ENCODE results near the gene DIP2C. TPM values are rescaled to one million over a fixed set of nuclear protein-coding genes. Genes with fewer than 3 reads are reported as not detected.
"Not testable (repeated sequence)": the region's sequence is repeated elsewhere in the genome, so short reads cannot be mapped to it uniquely, and the experiment has no call there.

Gene DIP2C
- total RNA-seq, 4 donors from 2014 or later = 2.4 to 14.9 (median 6.1) TPM

GRCh38 chr10:650886-651615 lies 38.4 kb downstream of the DIP2C start:
- TF ChIP-seq CTCF (IDR thresholded peaks at IDR 0.05) (no peak), POLR2A (IDR thresholded peaks at IDR 0.05) (no peak)
- intact Hi-C loops (cut with DNase I) = no loop called here

GRCh38 chr10:650441-650851 lies 39.0 kb downstream of the DIP2C start:
- DNase-seq = no peak
- Histone ChIP-seq H3K4me1 (peaks cover 4 to 32% (median 5%) of the 10 kb centered on the region in 3 donors), H3K4me3 (peak overlapping the region in 3 of 4 donors; percentile 28 to 57 (median 29)), H3K27me3 (no peaks in the 10 kb centered on the region), H3K36me3 (no peaks in the 10 kb centered on the region), H3K27ac (peak overlapping the region; percentile 51 to 86 (median 82)), H3K9me3 (no peaks in the 10 kb centered on the region)
- intact Hi-C loops (cut with DNase I) = no loop called here
- TF ChIP-seq CTCF (IDR thresholded peaks at IDR 0.05) (no peak), POLR2A (IDR thresholded peaks at IDR 0.05) (no peak)
- WGBS, 2 donors = 69 to 90% methylated on average over 4 to 8 of the region's 10 CpGs

More at GRCh38 chr10:650886-651615, 38.4 kb downstream of the DIP2C start:
- Histone ChIP-seq H3K27me3 (no peaks in the 10 kb centered on the region), H3K9me3 (no peaks in the 10 kb centered on the region), H3K27ac (peak overlapping the region; percentile 51 to 86 (median 82)), H3K4me1 (peaks cover 4 to 32% (median 5%) of the 10 kb centered on the region in 3 donors), H3K36me3 (no peaks in the 10 kb centered on the region), H3K4me3 (peak overlapping the region in 3 of 4 donors; percentile 28 to 57 (median 29))
- 66 to 75% methylated on average over 9 to 20 of the region's 20 CpGs for WGBS, 2 donors
- DNase-seq = no peak

- TF ChIP-seq CTCF (IDR thresholded peaks at IDR 0.05) (no peak), POLR2A (IDR thresholded peaks at IDR 0.05) (no peak)
- H3K9me3 ChIP-seq = peaks cover 0 to 4% (median 0%) of the 10 kb centered on the region in 3 donors
- no peaks in the 10 kb centered on the region for H3K27me3 ChIP-seq
- WGBS, 2 donors = 62 to 71% methylated on average over 10 to 14 of the region's 24 CpGs
- H3K4me1 ChIP-seq = peaks cover 4 to 32% (median 5%) of the 10 kb centered on the region in 3 donors
- peak overlapping the region in 3 of 4 donors; percentile 28 to 57 (median 29) for H3K4me3 ChIP-seq
- H3K27ac ChIP-seq = peak overlapping the region; percentile 51 to 86 (median 82)
- DNase-seq = no peak
- H3K36me3 ChIP-seq = no peaks in the 10 kb centered on the region
- intact Hi-C loops (cut with DNase I) = no loop called here
Measured at GRCh38 chr10:649798-650440, 39.5 kb downstream of the DIP2C start.

GRCh38 chr10:649445-649797 lies 40.0 kb downstream of the DIP2C start:
- H3K4me3 ChIP-seq = peak overlapping the region in 1 of 4 donors; percentile 57
- no peaks in the 10 kb centered on the region for H3K36me3 ChIP-seq
- peaks cover 0 to 9% (median 0%) of the 10 kb centered on the region in 3 donors for H3K9me3 ChIP-seq
- no peaks in the 10 kb centered on the region for H3K27me3 ChIP-seq
- WGBS, 2 donors = 68 to 77% methylated on average over 4 of the region's 4 CpGs
- peak overlapping the region in 3 of 4 donors; percentile 80 to 86 (median 84) for H3K27ac ChIP-seq
- peaks cover 4 to 27% (median 5%) of the 10 kb centered on the region in 3 donors for H3K4me1 ChIP-seq
- DNase-seq = no peak
- TF ChIP-seq CTCF (IDR thresholded peaks at IDR 0.05) (no peak), POLR2A (IDR thresholded peaks at IDR 0.05) (no peak)
- intact Hi-C loops (cut with DNase I) = no loop called here

- 90 to 92% methylated on average over 15 of the region's 15 CpGs for WGBS, 2 donors
- H3K27me3 ChIP-seq; intact Hi-C loops (cut with DNase I); H3K36me3 ChIP-seq; H3K27ac ChIP-seq; DNase-seq; H3K4me3 ChIP-seq: not testable (repeated sequence)
- Histone ChIP-seq H3K9me3 (peaks cover 0 to 12% (median 0%) of the 10 kb centered on the region in 3 donors), H3K4me1 (peaks cover 4 to 21% (median 5%) of the 10 kb centered on the region in 3 donors)
Measured at GRCh38 chr10:647019-647418, 42.4 kb downstream of the DIP2C start.
